H9 (cell line): Measurements from ENCODE around the gene SLC1A4. TPM values are rescaled to one million over a fixed set of nuclear protein-coding genes. Genes with fewer than 3 reads are reported as not detected.

Experiments used
- DNase-seq: peaks from one replicate; pipeline ENCODE4 v3.0.0-alpha.2; 2017
- H2AFZ ChIP-seq: one replicate; pipeline ENCODE4 v1.6.1; 2013; ENCODE audit warnings: mild to moderate bottlenecking, low read length, control low read depth, moderate library complexity
- H2AK5ac ChIP-seq: 2 replicates; pipeline ENCODE4 v1.6.1; 2013; ENCODE audit warnings: low read length, control low read depth, mixed read lengths; ENCODE audit not compliant: insufficient read length
- H2BK120ac ChIP-seq: one replicate; pipeline ENCODE4 v1.6.1; 2013; ENCODE audit warnings: low read depth, mild to moderate bottlenecking, low read length, control low read depth, inconsistent platforms; ENCODE audit not compliant: poor library complexity, severe bottlenecking
- H2BK12ac ChIP-seq: 2 replicates; pipeline ENCODE4 v1.6.1; 2013; ENCODE audit warnings: low read length, control low read depth, mixed read lengths, low read depth; ENCODE audit not compliant: insufficient read length
- H2BK15ac ChIP-seq: 2 replicates; pipeline ENCODE4 v1.6.1; 2013; ENCODE audit warnings: low read depth, low read length, control low read depth
- H2BK20ac ChIP-seq: one replicate; pipeline ENCODE4 v1.6.1; 2013; ENCODE audit warnings: low read depth, mild to moderate bottlenecking, low read length, control low read depth, inconsistent platforms; ENCODE audit not compliant: poor library complexity, severe bottlenecking
- H2BK5ac ChIP-seq: 2 replicates; pipeline ENCODE4 v1.6.1; 2013; ENCODE audit warnings: low read length, control low read depth, mixed read lengths; ENCODE audit not compliant: insufficient read length
- H3K14ac ChIP-seq: 2 replicates; pipeline ENCODE4 v1.6.1; 2013; ENCODE audit warnings: low read length, control low read depth; ENCODE audit not compliant: insufficient read depth
- H3K18ac ChIP-seq: 2 replicates; pipeline ENCODE4 v1.6.1; 2013; ENCODE audit warnings: low read depth, mild to moderate bottlenecking, mixed read lengths, low read length, control low read depth; ENCODE audit not compliant: insufficient read length
- H3K23ac ChIP-seq: 2 replicates; pipeline ENCODE4 v1.6.1; 2013; ENCODE audit warnings: low read length, control low read depth, mixed read lengths, low read depth; ENCODE audit not compliant: insufficient read length
- H3K23me2 ChIP-seq: 2 replicates; pipeline ENCODE4 v1.6.1; 2013; ENCODE audit warnings: low read depth, mild to moderate bottlenecking, mixed read lengths, low read length, control low read depth; ENCODE audit not compliant: insufficient read length, poor library complexity, severe bottlenecking
- H3K27ac ChIP-seq: 2 replicates; pipeline ENCODE4 v1.5.1; 2013; ENCODE audit warnings: low read length, control low read depth, mixed read lengths, low read depth; ENCODE audit not compliant: insufficient read length
- H3K27me3 ChIP-seq: 2 replicates; pipeline ENCODE4 v1.6.1; 2013; ENCODE audit warnings: low read length, control low read depth, inconsistent platforms; ENCODE audit not compliant: insufficient read depth
- H3K4ac ChIP-seq: 2 replicates; pipeline ENCODE4 v1.6.1; 2013; ENCODE audit warnings: low read depth, mild to moderate bottlenecking, control low read depth, inconsistent platforms, low read length, moderate library complexity
- H3K4me1 ChIP-seq: 2 replicates; pipeline ENCODE4 v1.6.1; 2013; ENCODE audit warnings: low read length, control low read depth, inconsistent platforms; ENCODE audit not compliant: insufficient read depth
- H3K4me2 ChIP-seq: 2 replicates; pipeline ENCODE4 v1.6.1; 2013; ENCODE audit warnings: low read length, control low read depth, mixed read lengths; ENCODE audit not compliant: insufficient read length, insufficient read depth
- H3K56ac ChIP-seq: 2 replicates; pipeline ENCODE4 v1.6.1; 2013; ENCODE audit warnings: low read depth, mild to moderate bottlenecking, mixed read lengths, low read length, control low read depth; ENCODE audit not compliant: insufficient read length
- H3K79me1 ChIP-seq: 2 replicates; pipeline ENCODE4 v1.6.1; 2013; ENCODE audit warnings: low read depth, mild to moderate bottlenecking, moderate library complexity, low read length, control low read depth, inconsistent platforms; ENCODE audit not compliant: insufficient read depth, poor library complexity, severe bottlenecking
- H3K79me2 ChIP-seq: 2 replicates; pipeline ENCODE4 v1.6.1; 2013; ENCODE audit warnings: low read length, control low read depth, inconsistent platforms; ENCODE audit not compliant: insufficient read depth
- H3K9ac ChIP-seq: 2 replicates; pipeline ENCODE4 v1.6.1; 2013; ENCODE audit warnings: low read length, control low read depth, mixed read lengths; ENCODE audit not compliant: insufficient read length; ENCODE audit errors: extremely low read depth
- H3K9me3 ChIP-seq: one replicate; pipeline ENCODE4 v1.6.1; 2013; ENCODE audit warnings: low read depth, low read length, inconsistent platforms; ENCODE audit not compliant: control insufficient read depth
- H3T11ph ChIP-seq: one replicate; pipeline ENCODE4 v1.6.1; 2013; ENCODE audit warnings: mild to moderate bottlenecking, low read length, control low read depth, inconsistent platforms
- H4K20me1 ChIP-seq: one replicate; pipeline ENCODE4 v1.6.1; 2013; ENCODE audit not compliant: control insufficient read depth, insufficient read length, insufficient read depth
- H4K5ac ChIP-seq: 2 replicates; pipeline ENCODE4 v1.6.1; 2013; ENCODE audit warnings: low read depth, mild to moderate bottlenecking, mixed read lengths, low read length, control low read depth; ENCODE audit not compliant: insufficient read length
- H4K8ac ChIP-seq: replicated peaks from 2 replicates; pipeline ENCODE4 v1.6.1; 2013; ENCODE audit warnings: low read length, control low read depth, mixed read lengths, low read depth; ENCODE audit not compliant: insufficient read length
- H4K91ac ChIP-seq: 2 replicates; pipeline ENCODE4 v1.6.1; 2013; ENCODE audit warnings: low read depth, mild to moderate bottlenecking, moderate library complexity, mixed read lengths, low read length, control low read depth; ENCODE audit not compliant: insufficient read length
- H3K27ac Mint-ChIP-seq, 3 experiments: 2 replicates in 2 of 3; 3 replicates in 1 of 3; pipeline ENCODE4 v1.8.0; 2020 to 2021; ENCODE audit warnings: mixed read lengths in 3 of 3, mild to moderate bottlenecking in 1 of 3, moderate library complexity in 1 of 3
- H3K27me3 Mint-ChIP-seq: 2 replicates; pipeline ENCODE4 v1.8.0; 2021; ENCODE audit warnings: low read depth, mild to moderate bottlenecking, moderate library complexity, mixed read lengths
- H3K36me3 Mint-ChIP-seq, 3 experiments: 2 replicates in 2 of 3; 3 replicates in 1 of 3; pipeline ENCODE4 v1.8.0; 2020 to 2021; ENCODE audit warnings: low read depth in 3 of 3, mixed read lengths in 3 of 3; ENCODE audit not compliant: insufficient read depth in 1 of 3
- H3K4me1 Mint-ChIP-seq, 2 experiments: 2 replicates each; pipeline ENCODE4 v1.8.0; 2020; ENCODE audit warnings: mixed read lengths in 2 of 2
- H3K4me3 Mint-ChIP-seq, 2 experiments: 2 replicates in 1 of 2; 3 replicates in 1 of 2; pipeline ENCODE4 v1.8.0; 2020 to 2021; ENCODE audit warnings: mild to moderate bottlenecking in 2 of 2, mixed read lengths in 2 of 2, moderate library complexity in 1 of 2
- H3K9me3 Mint-ChIP-seq, 2 experiments: 2 replicates in 1 of 2; 3 replicates in 1 of 2; pipeline ENCODE4 v1.8.0; 2020; ENCODE audit warnings: mild to moderate bottlenecking in 2 of 2, mixed read lengths in 2 of 2, moderate library complexity in 1 of 2
- WGBS: extraction: QIAGEN DNeasy Blood & Tissue Kit; methylation state at CpG from one replicate; pipeline ENCODE4 v1.1.7; 2013; ENCODE audit warnings: missing lambda C conversion rate, low lambda C conversion rate, mixed read lengths; ENCODE audit not compliant: insufficient read length; ENCODE audit errors: extremely low coverage; 5-methylcytosine and 5-hydroxymethylcytosine counted together
- total RNA-seq: library from RNA; stranded (reverse); gene quantifications from 2 replicates; pipeline ENCODE4 v1.2.1, GENCODE V29; 2021
- TF ChIP-seq, protein P1 (sequence below): fragments of 200-600 bp; sonication (generic); conservative IDR thresholded peaks from 3 replicates; pipeline ENCODE4 v1.8.0; 2021; ENCODE audit warnings: antibody characterized with exemption, mild to moderate bottlenecking

SLC1A4 gene
- total RNA-seq, 1 experiment from 2014 or later, result 1.9 TPM

- H3K36me3 Mint-ChIP-seq, result peaks cover 0 to 2% (median 0%) of the 10 kb centered on the region in 3 experiments; a peak in 3 of 7 replicates
- no peaks in the 10 kb centered on the region for H3K23me2 ChIP-seq
- no peaks in the 10 kb centered on the region for H3K4me1 ChIP-seq
- H2BK12ac ChIP-seq, result no peak overlapping the region
- no peaks in the 10 kb centered on the region for H3K9me3 ChIP-seq
- H3K4me1 Mint-ChIP-seq, result peaks cover 0 to 6% of the 10 kb centered on the region in 2 experiments; a peak in 2 of 4 replicates
- no peak overlapping the region for H3K14ac ChIP-seq
- no peak overlapping the region for H3K23ac ChIP-seq
- no peak overlapping the region for H3K27ac ChIP-seq
- no peak for DNase-seq
- H2AFZ ChIP-seq, result no peak overlapping the region
- no peak overlapping the region for H3K4me2 ChIP-seq
- no peak overlapping the region for H3K56ac ChIP-seq
- H2BK15ac ChIP-seq, result no peak overlapping the region
- no peaks in the 10 kb centered on the region for H4K20me1 ChIP-seq
- no CpG with 5 or more reads among the region's 11 CpGs for WGBS
- no peak overlapping the region for H4K5ac ChIP-seq
- no peaks in the 10 kb centered on the region for H3K79me1 ChIP-seq
- TF ChIP-seq, protein P1, sequence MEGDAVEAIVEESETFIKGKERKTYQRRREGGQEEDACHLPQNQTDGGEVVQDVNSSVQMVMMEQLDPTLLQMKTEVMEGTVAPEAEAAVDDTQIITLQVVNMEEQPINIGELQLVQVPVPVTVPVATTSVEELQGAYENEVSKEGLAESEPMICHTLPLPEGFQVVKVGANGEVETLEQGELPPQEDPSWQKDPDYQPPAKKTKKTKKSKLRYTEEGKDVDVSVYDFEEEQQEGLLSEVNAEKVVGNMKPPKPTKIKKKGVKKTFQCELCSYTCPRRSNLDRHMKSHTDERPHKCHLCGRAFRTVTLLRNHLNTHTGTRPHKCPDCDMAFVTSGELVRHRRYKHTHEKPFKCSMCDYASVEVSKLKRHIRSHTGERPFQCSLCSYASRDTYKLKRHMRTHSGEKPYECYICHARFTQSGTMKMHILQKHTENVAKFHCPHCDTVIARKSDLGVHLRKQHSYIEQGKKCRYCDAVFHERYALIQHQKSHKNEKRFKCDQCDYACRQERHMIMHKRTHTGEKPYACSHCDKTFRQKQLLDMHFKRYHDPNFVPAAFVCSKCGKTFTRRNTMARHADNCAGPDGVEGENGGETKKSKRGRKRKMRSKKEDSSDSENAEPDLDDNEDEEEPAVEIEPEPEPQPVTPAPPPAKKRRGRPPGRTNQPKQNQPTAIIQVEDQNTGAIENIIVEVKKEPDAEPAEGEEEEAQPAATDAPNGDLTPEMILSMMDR, result no peak
- no peak overlapping the region for H3T11ph ChIP-seq
- H3K9me3 Mint-ChIP-seq, result no peaks in the 10 kb centered on the region
- no peaks in the 10 kb centered on the region for H3K79me2 ChIP-seq
- H3K27me3 ChIP-seq, result no peaks in the 10 kb centered on the region
- no peak overlapping the region for H4K8ac ChIP-seq
- H3K27ac Mint-ChIP-seq, result no peak overlapping the region; a peak in 1 of 7 replicates
- H3K27me3 Mint-ChIP-seq, result no peaks in the 10 kb centered on the region
- no peak overlapping the region for H3K9ac ChIP-seq
- H3K18ac ChIP-seq, result no peak overlapping the region
- no peak overlapping the region for H3K4ac ChIP-seq
- H2BK5ac ChIP-seq, result no peak overlapping the region
- no peak overlapping the region for H2AK5ac ChIP-seq
- H2BK20ac ChIP-seq, result no peak overlapping the region
- H4K91ac ChIP-seq, result no peak overlapping the region
- H3K4me3 Mint-ChIP-seq, result no peak overlapping the region
- no peak overlapping the region for H2BK120ac ChIP-seq
These were observed 31.8 kb downstream of the SLC1A4 start for GRCh38 chr2:65020943-65021528.
